Ishikawa (cell line): Measurements from ENCODE around the gene GYS1.

Experiments
- CEBPB ChIP-seq: IDR thresholded peaks from 2 replicates; pipeline ENCODE4 v1.6.1; 2012
- CREB1 ChIP-seq: IDR thresholded peaks from 2 replicates; pipeline ENCODE4 v1.6.1; 2012; ENCODE audit warnings: low read depth
- EGR1 ChIP-seq: IDR thresholded peaks from 2 replicates; pipeline ENCODE4 v1.6.1; 2012
- EP300 ChIP-seq: IDR thresholded peaks from 2 replicates; pipeline ENCODE4 v1.6.1; 2012; ENCODE audit warnings: borderline replicate concordance
- FOXM1 ChIP-seq: IDR thresholded peaks from 2 replicates; pipeline ENCODE4 v1.6.1; 2012; ENCODE audit warnings: low read depth, borderline replicate concordance
- MAX ChIP-seq: IDR thresholded peaks from 2 replicates; pipeline ENCODE4 v1.6.1; 2012
- NFIC ChIP-seq: IDR thresholded peaks from 2 replicates; pipeline ENCODE4 v1.6.1; 2012
- RAD21 ChIP-seq: IDR thresholded peaks from 2 replicates; pipeline ENCODE4 v1.6.1; 2012; ENCODE audit warnings: low read depth
- REST ChIP-seq: IDR thresholded peaks from 2 replicates; pipeline ENCODE4 v1.6.1; 2012; ENCODE audit warnings: low read depth, mild to moderate bottlenecking
- TAF1 ChIP-seq: IDR thresholded peaks from 2 replicates; pipeline ENCODE4 v1.6.1; 2012; ENCODE audit warnings: low read depth, mild to moderate bottlenecking
- TCF12 ChIP-seq: IDR thresholded peaks from 2 replicates; pipeline ENCODE4 v1.6.1; 2012; ENCODE audit warnings: low read depth
- TEAD4 ChIP-seq: IDR thresholded peaks from 2 replicates; pipeline ENCODE4 v1.6.1; 2012
- USF1 ChIP-seq: IDR thresholded peaks from 2 replicates; pipeline ENCODE4 v1.6.1; 2012
- YY1 ChIP-seq: IDR thresholded peaks from 2 replicates; pipeline ENCODE4 v1.6.1; 2012; ENCODE audit warnings: low read depth
- ZBTB7A ChIP-seq: IDR thresholded peaks from 2 replicates; pipeline ENCODE4 v1.6.1; 2012; ENCODE audit warnings: low read depth

The GYS1 gene

GRCh38 chr19:49011194-49011593, 18.1 kb upstream of the GYS1 start:
- TF ChIP-seq CREB1 (no peak), MAX (no peak), REST (no peak), CEBPB (no peak), EGR1 (no peak), TEAD4 (no peak), TCF12 (no peak), NFIC (no peak), RAD21 (no peak), EP300 (no peak), YY1 (no peak), ZBTB7A (no peak), TAF1 (no peak)

- no peak for TF ChIP-seq NFIC
- no peak for TF ChIP-seq EGR1
- no peak for TF ChIP-seq TAF1
- TF ChIP-seq USF1, result no peak
- TF ChIP-seq FOXM1, result no peak
- TF ChIP-seq TCF12, result no peak
- no peak for TF ChIP-seq ZBTB7A
- TF ChIP-seq CEBPB, result no peak
- TF ChIP-seq YY1, result no peak
- no peak for TF ChIP-seq MAX
- no peak for TF ChIP-seq RAD21
- no peak for TF ChIP-seq REST
- TF ChIP-seq TEAD4, result no peak
- TF ChIP-seq EP300, result no peak
- no peak for TF ChIP-seq CREB1
Measured at GRCh38 chr19:49010453-49010852, 17.3 kb upstream of the GYS1 start.

GRCh38 chr19:49009828-49010227, 16.7 kb upstream of the GYS1 start:
- TF ChIP-seq FOXM1, result no peak
- TF ChIP-seq CEBPB, result no peak
- no peak for TF ChIP-seq USF1
- no peak for TF ChIP-seq CREB1
- no peak for TF ChIP-seq TAF1
- TF ChIP-seq MAX, result no peak
- no peak for TF ChIP-seq REST

GRCh38 chr19:49006905-49007304, 13.8 kb upstream of the GYS1 start:
- TF ChIP-seq ZBTB7A (no peak), RAD21 (no peak), EP300 (no peak), USF1 (no peak), FOXM1 (no peak), REST (no peak), EGR1 (no peak), YY1 (no peak), MAX (no peak), NFIC (no peak), CREB1 (no peak), TAF1 (no peak), TCF12 (no peak), TEAD4 (no peak), CEBPB (no peak)
